HepG2 (cell line): ENCODE measurements around the gene BTN1A1. TPM values are rescaled to one million over a fixed set of nuclear protein-coding genes. Genes with fewer than 3 reads are reported as not detected.

Experiments
- ATAC-seq: fragments of 200-7000 bp; cut with Tn5 transposase; 3 replicates; pipeline ENCODE4 v1.9.1; 2020; ENCODE audit warnings: mild to moderate bottlenecking, moderate library complexity
- BruUV-seq: library from RNA; stranded (reverse); fragments of 400-500 nt; replicated peaks from 2 replicates; lab custom pipeline; 2021; lab: Mats Ljungman, UMichigan
- CTCF ChIA-PET: fragments of 300-600 bp; formaldehyde crosslinking; extraction: SDS; loops from one replicate; lab custom pipeline; 2021; ENCODE audit warnings: low total read pairs, inconsistent platforms, low intra/inter-chr PET ratio; lab: Yijun Ruan, JAX
- POLR2A ChIA-PET: fragments of 350-600 bp; sonication (Branson Sonifier 250); formaldehyde crosslinking; loops from one replicate; lab custom pipeline; 2020; ENCODE audit warnings: antibody characterized with exemption, inconsistent platforms; lab: Yijun Ruan, JAX
- DNase-seq: peaks from one replicate; pipeline ENCODE4 v3.0.0-alpha.2; 2015; ENCODE audit warnings: low spot score
- FAIRE-seq: peaks from 3 replicates; lab custom pipeline; 2011; peaks lifted over from hg19 to GRCh38; lab: Jason Lieb, UNC
- H2AFZ ChIP-seq: one replicate; pipeline ENCODE4 v1.6.1; 2011; ENCODE audit warnings: low read length, inconsistent platforms
- H3K27ac ChIP-seq: fragments of 300-600 bp; 3 replicates; pipeline ENCODE4 v1.8.0; 2011; ENCODE audit warnings: mixed run types, mild to moderate bottlenecking, mixed read lengths, low read length, inconsistent platforms; ENCODE audit not compliant: insufficient read depth; ENCODE audit errors: extremely low read length
- H3K27me3 ChIP-seq, 2 experiments: fragments of 200-600 bp in 1 of 2; 2 replicates in 1 of 2; 3 replicates in 1 of 2; pipeline versions ENCODE4 v1.6.0 to v1.8.0; 2011; ENCODE audit warnings: low read length in 2 of 2, mild to moderate bottlenecking in 2 of 2, moderate library complexity in 2 of 2, inconsistent platforms in 1 of 2; ENCODE audit not compliant: insufficient read depth in 2 of 2, control insufficient read depth in 1 of 2
- H3K36me3 ChIP-seq, 2 experiments: fragments of 200-600 bp in 1 of 2; replicated peaks in 1 of 2; 2 replicates in 1 of 2; 3 replicates in 1 of 2; pipeline versions ENCODE4 v1.5.1 to v1.8.0; 2011; ENCODE audit warnings: low read length in 2 of 2, inconsistent platforms in 1 of 2; ENCODE audit not compliant: insufficient read depth in 2 of 2, control insufficient read depth in 1 of 2
- H3K4me1 ChIP-seq: 2 replicates; pipeline ENCODE4 v1.5.1; 2012; ENCODE audit warnings: low read length, inconsistent platforms; ENCODE audit not compliant: insufficient read depth
- H3K4me2 ChIP-seq: 2 replicates; pipeline ENCODE4 v1.6.0; 2011; ENCODE audit warnings: low read depth, low read length, inconsistent platforms
- H3K4me3 ChIP-seq, 3 experiments: fragments of 200-600 bp in 1 of 3; sonication (generic), shearing (Covaris generic) in 1 of 3; replicated peaks in 1 of 3; 2 replicates each; pipeline ENCODE4 v1.5.1; 2011 to 2016; ENCODE audit warnings: low read length in 3 of 3, inconsistent platforms in 2 of 3, low read depth in 2 of 3, mild to moderate bottlenecking in 2 of 3, control low read depth in 1 of 3, mixed read lengths in 1 of 3; ENCODE audit not compliant: insufficient read depth in 1 of 3
- H3K79me2 ChIP-seq: one replicate; pipeline ENCODE4 v1.6.1; 2011; ENCODE audit warnings: low read length, inconsistent platforms; ENCODE audit not compliant: insufficient read depth
- H3K9ac ChIP-seq: 2 replicates; pipeline ENCODE4 v1.6.0; 2011; ENCODE audit warnings: mild to moderate bottlenecking, low read depth, low read length, inconsistent platforms; ENCODE audit not compliant: insufficient read depth
- H3K9me3 ChIP-seq: 2 replicates; pipeline ENCODE4 v1.5.1; 2012; ENCODE audit warnings: mild to moderate bottlenecking, low read length
- H4K20me1 ChIP-seq: 2 replicates; pipeline ENCODE4 v1.6.0; 2011; ENCODE audit warnings: inconsistent platforms, mild to moderate bottlenecking, low read length, moderate library complexity; ENCODE audit not compliant: insufficient read depth
- AGO1 ChIP-seq: fragments of 200-400 bp; formaldehyde crosslinking; IDR thresholded peaks from 2 replicates; pipeline ENCODE4 v1.6.1; 2017; ENCODE audit warnings: mild to moderate bottlenecking, low read depth, low read length, moderate library complexity; ENCODE audit not compliant: poor library complexity, severe bottlenecking
- EED ChIP-seq: sonication (generic); formaldehyde crosslinking; IDR thresholded peaks from 2 replicates; pipeline ENCODE4 v1.5.0; 2020; ENCODE audit warnings: mild to moderate bottlenecking, missing genetic modification reagents
- HOXD1 ChIP-seq: sonication (generic); formaldehyde crosslinking; IDR thresholded peaks from 2 replicates; pipeline ENCODE4 v1.5.0; 2020; ENCODE audit warnings: missing genetic modification reagents
- JUNB ChIP-seq: sonication (generic); formaldehyde crosslinking; IDR thresholded peaks from 2 replicates; pipeline ENCODE4 v1.8.0; 2022; ENCODE audit warnings: missing genetic modification reagents, mild to moderate bottlenecking, borderline replicate concordance
- KDM6A ChIP-seq: IDR thresholded peaks from 2 replicates; pipeline ENCODE4 v1.6.1; 2016; ENCODE audit warnings: low read depth
- MAFF ChIP-seq: IDR thresholded peaks from 2 replicates; pipeline ENCODE4 v1.6.1; 2011; ENCODE audit warnings: low read depth, low read length, improper control_type of control experiment
- TOE1 ChIP-seq: sonication (generic); formaldehyde crosslinking; IDR thresholded peaks from 2 replicates; pipeline ENCODE4 v1.4.0; 2020; ENCODE audit warnings: mild to moderate bottlenecking, missing genetic modification reagents
- ZFX ChIP-seq: sonication (generic); formaldehyde crosslinking; IDR thresholded peaks from 2 replicates; pipeline ENCODE4 v1.4.0; 2020; ENCODE audit warnings: mild to moderate bottlenecking, low read depth, missing genetic modification reagents, moderate library complexity
- ZFY ChIP-seq: sonication (generic); formaldehyde crosslinking; IDR thresholded peaks from 2 replicates; pipeline ENCODE4 v1.4.0; 2020; ENCODE audit warnings: missing genetic modification reagents
- ZNF44 ChIP-seq: sonication (generic); formaldehyde crosslinking; IDR thresholded peaks from 2 replicates; pipeline ENCODE4 v1.5.1; 2020; ENCODE audit warnings: mild to moderate bottlenecking, missing genetic modification reagents
- WGBS: methylation state at CpG from one replicate; pipeline ENCODE4 v1.1.6; 2017; ENCODE audit warnings: low lambda C conversion rate; 5-methylcytosine and 5-hydroxymethylcytosine counted together
- in situ Hi-C: cut with HindIII; loops from 2 replicates; pipeline ENCODE4 v1.10.0; 2017; ENCODE audit warnings: low pct_unique_long_range_greater_than_20kb; ENCODE audit not compliant: extremely low pct_ligation_motif_present
- intact Hi-C: fragments of 100-400 bp; cut with micrococcal nuclease; formaldehyde crosslinking; loops from one replicate; pipeline ENCODE4 v1.10.0; 2022; ENCODE audit not compliant: unreplicated experiment
- polyA plus RNA-seq, 8 experiments: library from polyadenylated mRNA; depleted of rRNA in 3 of 8; stranded (reverse) in 7 of 8; unstranded in 1 of 8; fragments of >200 nt; fragmentation: Illumina TruSeq in 4 of 8; extraction: Trizol in 4 of 8; gene quantifications; 2 replicates each; pipeline versions ENCODE4 v1.2.1 to v1.2.3, GENCODE V29; 2011 to 2016; ENCODE audit warnings: low read depth in 4 of 8, missing spikeins in 1 of 8, mixed read lengths in 1 of 8; ENCODE audit not compliant: insufficient read depth in 1 of 8
- total RNA-seq, 5 experiments: library from RNA; depleted of rRNA; stranded (reverse); fragments of >200 nt; fragmentation: Illumina TruSeq; extraction: Trizol; gene quantifications; 2 replicates each; pipeline ENCODE4 v1.2.3, GENCODE V29; 2016; ENCODE audit warnings: low read depth in 1 of 5
- TF ChIP-seq, protein P1 (sequence below): sonication (generic); formaldehyde crosslinking; IDR thresholded peaks from 2 replicates; pipeline ENCODE4 v1.4.0; 2020; ENCODE audit warnings: mild to moderate bottlenecking, missing genetic modification reagents
- TF ChIP-seq, protein P2 (sequence below): sonication (generic); formaldehyde crosslinking; IDR thresholded peaks from 2 replicates; pipeline ENCODE4 v1.4.0; 2020; ENCODE audit warnings: missing genetic modification reagents, borderline replicate concordance
- TF ChIP-seq, protein P3 (sequence below): IDR thresholded peaks from 2 replicates; pipeline ENCODE4 v1.6.1; 2016; ENCODE audit warnings: low read depth
- TF ChIP-seq, protein P4 (sequence below), 2 experiments: sonication (generic) in 1 of 2; formaldehyde crosslinking in 1 of 2; IDR thresholded peaks; 2 replicates each; pipeline versions ENCODE4 v1.5.1 to v1.6.1; 2011 to 2020; ENCODE audit warnings: borderline replicate concordance in 1 of 2, low read depth in 1 of 2, low read length in 1 of 2, mild to moderate bottlenecking in 1 of 2, missing genetic modification reagents in 1 of 2, moderate library complexity in 1 of 2

Gene BTN1A1
- total and polyA plus RNA-seq, 2 of the 13 experiments (the other 11 are each of a cell fraction or from before 2014, with no cell fraction given) = 0.04 TPM; not detected in 1

DNA sequence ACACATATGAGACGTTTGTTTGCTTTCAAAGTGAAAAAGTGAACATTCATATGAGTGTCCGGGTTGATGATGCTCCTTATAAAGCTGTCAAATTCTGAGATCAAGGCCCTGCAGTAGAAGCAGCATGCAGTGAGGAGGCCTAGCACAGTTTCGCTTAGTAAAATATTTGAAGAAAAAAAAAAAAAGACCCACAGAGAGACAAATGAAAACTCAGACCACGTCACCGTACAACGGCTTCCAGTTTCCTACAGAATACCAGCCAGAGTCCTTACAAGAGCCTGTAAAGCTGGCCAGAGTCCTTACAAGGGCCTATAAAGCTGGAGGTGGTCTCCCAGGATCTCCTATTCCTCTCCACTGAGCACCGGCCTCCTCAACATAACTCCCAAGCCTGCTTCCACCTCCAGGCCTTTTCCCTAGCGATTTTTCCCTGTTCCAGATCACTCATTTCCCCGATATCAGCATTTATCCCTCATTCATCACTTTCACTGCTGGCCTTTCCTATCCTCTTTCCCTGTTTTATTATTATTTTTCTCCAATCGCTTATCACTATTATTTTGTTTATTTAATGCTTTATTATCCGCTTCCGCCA lies 36.6 kb downstream of the BTN1A1 start:
- in situ Hi-C loops = no loop called here
- peak overlapping the region; percentile 79 for H3K9ac ChIP-seq
- no peaks in the 10 kb centered on the region for H4K20me1 ChIP-seq
- WGBS = 1% methylated on average over 12 of the region's 12 CpGs
- H3K27me3 ChIP-seq = no peaks in the 10 kb centered on the region
- H3K4me2 ChIP-seq = peak overlapping the region; percentile 75
- peak; percentile 35 for DNase-seq
- ChIA-PET POLR2A (interaction anchor here (1.5 to 4.0 kb wide), 10 partner anchors 11 to 214 kb away, joined by 4 to 68 read pairs (median 10); no protein-coding TSS in a partner anchor), CTCF (no interaction called here)
- peak overlapping the region; percentile 74 for H3K27ac ChIP-seq
- H2AFZ ChIP-seq = peak overlapping the region; percentile 97
- ATAC-seq = peak; percentile 0; the same call in 1 of the 3 replicates
- peaks cover 49% of the 10 kb centered on the region for H3K4me1 ChIP-seq
- intact Hi-C loops = loop anchor here (1.0 to 10.0 kb wide), 6 partner anchors 16 to 512 kb away; a partner anchor contains a TSS
- H3K36me3 ChIP-seq = no peaks in the 10 kb centered on the region; a peak in 1 of 5 replicates
- H3K9me3 ChIP-seq = no peaks in the 10 kb centered on the region
- H3K79me2 ChIP-seq = peaks cover 16% of the 10 kb centered on the region
- BruUV-seq = no TSS peak
- no peak for FAIRE-seq
- H3K4me3 ChIP-seq = peak overlapping the region; percentile 83 to 89 (median 83)
- TF ChIP-seq TOE1 (no peak), JUNB (CRISPR knock-in tag) (no peak), AGO1 (no peak), HOXD1 (CRISPR knock-in tag) (no peak), ZFX (CRISPR knock-in tag) (peak; percentile 79), MAFF (peak; percentile 52; the same call in 1 of the 2 replicates), KDM6A (CRISPR knock-in tag) (no peak), EED (no peak), ZFY (peak; percentile 60), ZNF44 (CRISPR knock-in tag) (no peak)
- TF ChIP-seq, protein P1, sequence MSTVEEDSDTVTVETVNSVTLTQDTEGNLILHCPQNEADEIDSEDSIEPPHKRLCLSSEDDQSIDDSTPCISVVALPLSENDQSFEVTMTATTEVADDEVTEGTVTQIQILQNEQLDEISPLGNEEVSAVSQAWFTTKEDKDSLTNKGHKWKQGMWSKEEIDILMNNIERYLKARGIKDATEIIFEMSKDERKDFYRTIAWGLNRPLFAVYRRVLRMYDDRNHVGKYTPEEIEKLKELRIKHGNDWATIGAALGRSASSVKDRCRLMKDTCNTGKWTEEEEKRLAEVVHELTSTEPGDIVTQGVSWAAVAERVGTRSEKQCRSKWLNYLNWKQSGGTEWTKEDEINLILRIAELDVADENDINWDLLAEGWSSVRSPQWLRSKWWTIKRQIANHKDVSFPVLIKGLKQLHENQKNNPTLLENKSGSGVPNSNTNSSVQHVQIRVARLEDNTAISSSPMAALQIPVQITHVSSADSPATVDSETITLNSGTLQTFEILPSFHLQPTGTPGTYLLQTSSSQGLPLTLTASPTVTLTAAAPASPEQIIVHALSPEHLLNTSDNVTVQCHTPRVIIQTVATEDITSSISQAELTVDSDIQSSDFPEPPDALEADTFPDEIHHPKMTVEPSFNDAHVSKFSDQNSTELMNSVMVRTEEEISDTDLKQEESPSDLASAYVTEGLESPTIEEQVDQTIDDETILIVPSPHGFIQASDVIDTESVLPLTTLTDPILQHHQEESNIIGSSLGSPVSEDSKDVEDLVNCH (CRISPR knock-in tag) = no peak
- TF ChIP-seq, protein P2, sequence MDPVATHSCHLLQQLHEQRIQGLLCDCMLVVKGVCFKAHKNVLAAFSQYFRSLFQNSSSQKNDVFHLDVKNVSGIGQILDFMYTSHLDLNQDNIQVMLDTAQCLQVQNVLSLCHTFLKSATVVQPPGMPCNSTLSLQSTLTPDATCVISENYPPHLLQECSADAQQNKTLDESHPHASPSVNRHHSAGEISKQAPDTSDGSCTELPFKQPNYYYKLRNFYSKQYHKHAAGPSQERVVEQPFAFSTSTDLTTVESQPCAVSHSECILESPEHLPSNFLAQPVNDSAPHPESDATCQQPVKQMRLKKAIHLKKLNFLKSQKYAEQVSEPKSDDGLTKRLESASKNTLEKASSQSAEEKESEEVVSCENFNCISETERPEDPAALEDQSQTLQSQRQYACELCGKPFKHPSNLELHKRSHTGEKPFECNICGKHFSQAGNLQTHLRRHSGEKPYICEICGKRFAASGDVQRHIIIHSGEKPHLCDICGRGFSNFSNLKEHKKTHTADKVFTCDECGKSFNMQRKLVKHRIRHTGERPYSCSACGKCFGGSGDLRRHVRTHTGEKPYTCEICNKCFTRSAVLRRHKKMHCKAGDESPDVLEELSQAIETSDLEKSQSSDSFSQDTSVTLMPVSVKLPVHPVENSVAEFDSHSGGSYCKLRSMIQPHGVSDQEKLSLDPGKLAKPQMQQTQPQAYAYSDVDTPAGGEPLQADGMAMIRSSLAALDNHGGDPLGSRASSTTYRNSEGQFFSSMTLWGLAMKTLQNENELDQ (CRISPR knock-in tag) = no peak
- TF ChIP-seq, protein P3, sequence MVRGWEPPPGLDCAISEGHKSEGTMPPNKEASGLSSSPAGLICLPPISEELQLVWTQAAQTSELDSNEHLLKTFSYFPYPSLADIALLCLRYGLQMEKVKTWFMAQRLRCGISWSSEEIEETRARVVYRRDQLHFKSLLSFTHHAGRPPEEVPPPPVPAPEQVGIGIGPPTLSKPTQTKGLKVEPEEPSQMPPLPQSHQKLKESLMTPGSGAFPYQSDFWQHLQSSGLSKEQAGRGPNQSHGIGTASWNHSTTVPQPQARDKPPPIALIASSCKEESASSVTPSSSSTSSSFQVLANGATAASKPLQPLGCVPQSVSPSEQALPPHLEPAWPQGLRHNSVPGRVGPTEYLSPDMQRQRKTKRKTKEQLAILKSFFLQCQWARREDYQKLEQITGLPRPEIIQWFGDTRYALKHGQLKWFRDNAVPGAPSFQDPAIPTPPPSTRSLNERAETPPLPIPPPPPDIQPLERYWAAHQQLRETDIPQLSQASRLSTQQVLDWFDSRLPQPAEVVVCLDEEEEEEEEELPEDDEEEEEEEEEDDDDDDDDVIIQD (CRISPR knock-in tag) = no peak
- TF ChIP-seq, protein P4, sequence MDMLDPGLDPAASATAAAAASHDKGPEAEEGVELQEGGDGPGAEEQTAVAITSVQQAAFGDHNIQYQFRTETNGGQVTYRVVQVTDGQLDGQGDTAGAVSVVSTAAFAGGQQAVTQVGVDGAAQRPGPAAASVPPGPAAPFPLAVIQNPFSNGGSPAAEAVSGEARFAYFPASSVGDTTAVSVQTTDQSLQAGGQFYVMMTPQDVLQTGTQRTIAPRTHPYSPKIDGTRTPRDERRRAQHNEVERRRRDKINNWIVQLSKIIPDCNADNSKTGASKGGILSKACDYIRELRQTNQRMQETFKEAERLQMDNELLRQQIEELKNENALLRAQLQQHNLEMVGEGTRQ (IDR thresholded peaks at IDR 0.05; ENCODE audit: low read depth, low read length) = no peak
- TF ChIP-seq, protein P4 (CRISPR knock-in tag; IDR thresholded peaks at IDR 0.05; ENCODE audit: borderline replicate concordance) = no peak
